AG04449 (cell line): ENCODE results near the gene MYCN.
"Not testable (repeated sequence)": the region's sequence is repeated elsewhere in the genome, so short reads cannot be mapped to it uniquely, and the experiment has no call there.

Experiments
- CTCF ChIA-PET: fragments of 350-600 bp; formaldehyde crosslinking; extraction: SDS; loops from one replicate; lab custom pipeline; 2021; ENCODE audit warnings: antibody characterized with exemption; lab: Yijun Ruan, JAX
- POLR2A ChIA-PET: fragments of 400-600, 350-600 bp; formaldehyde crosslinking; extraction: SDS; loops from one replicate; lab custom pipeline; 2020; ENCODE audit warnings: antibody characterized with exemption, inconsistent platforms; lab: Yijun Ruan, JAX
- DNase-seq: peaks from one replicate; pipeline ENCODE4 v3.0.0-alpha.2; 2010; ENCODE audit warnings: low read depth, low spot score
- H3K4me3 ChIP-seq: 2 replicates; pipeline ENCODE4 v1.5.1; 2011; ENCODE audit warnings: low read depth, mild to moderate bottlenecking, control low read depth, low read length
- TF ChIP-seq, protein P1 (sequence below): IDR thresholded peaks from one replicate; pipeline ENCODE4 v1.5.1; 2011; ENCODE audit warnings: mild to moderate bottlenecking, moderate library complexity, low read length, control low read depth, inconsistent platforms; ENCODE audit not compliant: insufficient read depth; ENCODE audit errors: missing control alignments

The MYCN gene

DNA sequence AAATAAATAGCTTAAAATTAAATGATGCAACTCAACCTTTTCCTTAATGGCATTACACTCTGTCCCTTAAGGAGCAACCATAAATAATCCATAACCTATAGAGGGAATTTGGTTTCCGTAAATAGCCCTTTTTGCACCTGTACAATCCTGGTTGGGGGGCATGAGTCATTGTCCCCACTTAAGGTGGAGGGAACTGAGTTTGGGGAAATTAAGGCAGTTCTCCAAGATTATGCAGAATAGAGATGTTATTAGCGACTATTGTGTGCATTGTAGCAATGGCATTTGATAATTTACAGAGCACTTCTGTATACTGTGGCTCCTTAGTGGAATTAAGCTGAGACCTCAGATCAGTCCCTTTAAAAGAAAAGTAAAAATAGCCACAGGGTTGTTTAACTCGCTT lies 6.6 kb downstream of the MYCN start:
- no peak overlapping the region for H3K4me3 ChIP-seq
- POLR2A ChIA-PET: no interaction called here
- TF ChIP-seq, protein P1, sequence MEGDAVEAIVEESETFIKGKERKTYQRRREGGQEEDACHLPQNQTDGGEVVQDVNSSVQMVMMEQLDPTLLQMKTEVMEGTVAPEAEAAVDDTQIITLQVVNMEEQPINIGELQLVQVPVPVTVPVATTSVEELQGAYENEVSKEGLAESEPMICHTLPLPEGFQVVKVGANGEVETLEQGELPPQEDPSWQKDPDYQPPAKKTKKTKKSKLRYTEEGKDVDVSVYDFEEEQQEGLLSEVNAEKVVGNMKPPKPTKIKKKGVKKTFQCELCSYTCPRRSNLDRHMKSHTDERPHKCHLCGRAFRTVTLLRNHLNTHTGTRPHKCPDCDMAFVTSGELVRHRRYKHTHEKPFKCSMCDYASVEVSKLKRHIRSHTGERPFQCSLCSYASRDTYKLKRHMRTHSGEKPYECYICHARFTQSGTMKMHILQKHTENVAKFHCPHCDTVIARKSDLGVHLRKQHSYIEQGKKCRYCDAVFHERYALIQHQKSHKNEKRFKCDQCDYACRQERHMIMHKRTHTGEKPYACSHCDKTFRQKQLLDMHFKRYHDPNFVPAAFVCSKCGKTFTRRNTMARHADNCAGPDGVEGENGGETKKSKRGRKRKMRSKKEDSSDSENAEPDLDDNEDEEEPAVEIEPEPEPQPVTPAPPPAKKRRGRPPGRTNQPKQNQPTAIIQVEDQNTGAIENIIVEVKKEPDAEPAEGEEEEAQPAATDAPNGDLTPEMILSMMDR: no peak
- DNase-seq: no peak
- CTCF ChIA-PET: no interaction called here

DNA sequence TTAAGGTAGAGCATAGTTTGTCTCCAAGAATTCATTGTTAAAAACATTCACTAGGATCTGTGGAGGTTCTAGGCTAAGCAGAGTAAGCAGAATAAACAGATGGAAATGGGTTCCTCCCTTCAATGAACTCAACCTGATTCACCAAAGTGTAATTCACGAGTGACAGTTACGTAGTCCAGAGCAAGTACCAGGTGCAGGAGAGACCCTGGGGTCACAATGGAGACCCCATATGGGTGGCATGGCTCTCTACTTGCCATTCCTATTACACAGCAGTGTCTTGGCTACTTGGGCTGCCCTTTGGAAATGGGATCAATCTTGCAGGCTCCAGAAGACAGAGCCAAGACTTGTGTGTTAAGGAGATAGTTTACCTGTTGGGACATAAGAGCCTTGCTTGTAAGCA lies 7.1 kb downstream of the MYCN start:
- TF ChIP-seq, protein P1: no peak
- DNase-seq: no peak
- POLR2A ChIA-PET: no interaction called here
- H3K4me3 ChIP-seq: no peak overlapping the region
- CTCF ChIA-PET: no interaction called here

DNA sequence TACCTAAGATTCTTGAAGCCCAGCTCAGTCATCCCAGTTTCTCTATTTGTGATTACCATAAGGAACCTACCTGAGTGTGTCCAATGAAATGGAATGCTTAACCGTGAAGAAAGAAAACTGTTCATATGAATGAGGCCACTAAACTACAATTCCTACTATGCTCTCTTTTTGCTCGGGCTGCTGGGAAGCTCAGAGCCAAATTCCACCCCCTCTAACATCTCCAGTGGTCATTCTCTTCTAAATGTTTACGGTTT lies 8.3 kb downstream of the MYCN start:
- CTCF ChIA-PET: no interaction called here
- TF ChIP-seq, protein P1: no peak
- DNase-seq: no peak
- POLR2A ChIA-PET: no interaction called here
- no peak overlapping the region for H3K4me3 ChIP-seq

DNA sequence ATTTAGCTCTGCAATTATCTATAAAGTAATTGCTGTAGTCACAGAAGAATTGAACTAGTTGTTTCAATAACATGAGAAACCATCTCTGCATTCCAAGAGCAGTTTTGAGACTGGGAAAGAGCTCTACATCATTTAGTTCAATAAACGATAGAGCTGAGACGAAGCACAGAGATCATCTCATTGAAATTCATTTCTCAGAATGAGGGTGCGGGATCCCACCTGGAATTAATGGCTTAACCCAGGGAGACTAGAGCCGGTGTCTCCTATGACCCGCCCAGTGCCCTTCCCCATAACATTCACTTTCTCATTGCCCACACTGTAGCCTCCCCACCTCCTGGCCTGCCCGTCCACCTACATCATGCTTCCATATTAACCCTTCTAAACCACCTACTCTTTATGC lies 8.8 kb downstream of the MYCN start:
- TF ChIP-seq, protein P1: no peak
- ChIA-PET POLR2A (no interaction called here), CTCF (no interaction called here)
- DNase-seq: no peak
- no peak overlapping the region for H3K4me3 ChIP-seq

DNA sequence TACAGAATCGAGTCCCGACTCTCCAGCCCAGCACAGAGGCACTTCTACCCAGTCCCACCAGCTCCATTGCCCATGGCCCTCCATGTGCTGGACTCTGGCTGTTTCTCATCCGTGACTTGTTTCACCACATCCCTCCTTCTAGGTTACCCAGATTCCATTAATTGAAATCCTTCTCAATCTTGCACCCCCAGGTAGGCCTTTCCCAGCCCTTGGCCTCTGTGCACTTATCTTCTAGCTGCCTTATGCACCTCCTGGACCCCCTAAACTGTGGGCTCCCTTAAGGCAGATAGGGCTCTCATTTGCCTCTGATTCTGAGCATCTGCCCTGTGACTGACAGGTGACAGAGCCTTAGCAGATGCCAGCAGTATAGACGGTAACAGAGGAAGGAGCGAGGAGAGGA lies 9.2 kb downstream of the MYCN start:
- CTCF ChIA-PET: no interaction called here
- DNase-seq: no peak
- TF ChIP-seq, protein P1: no peak
- no peak overlapping the region for H3K4me3 ChIP-seq
- POLR2A ChIA-PET: no interaction called here

DNA sequence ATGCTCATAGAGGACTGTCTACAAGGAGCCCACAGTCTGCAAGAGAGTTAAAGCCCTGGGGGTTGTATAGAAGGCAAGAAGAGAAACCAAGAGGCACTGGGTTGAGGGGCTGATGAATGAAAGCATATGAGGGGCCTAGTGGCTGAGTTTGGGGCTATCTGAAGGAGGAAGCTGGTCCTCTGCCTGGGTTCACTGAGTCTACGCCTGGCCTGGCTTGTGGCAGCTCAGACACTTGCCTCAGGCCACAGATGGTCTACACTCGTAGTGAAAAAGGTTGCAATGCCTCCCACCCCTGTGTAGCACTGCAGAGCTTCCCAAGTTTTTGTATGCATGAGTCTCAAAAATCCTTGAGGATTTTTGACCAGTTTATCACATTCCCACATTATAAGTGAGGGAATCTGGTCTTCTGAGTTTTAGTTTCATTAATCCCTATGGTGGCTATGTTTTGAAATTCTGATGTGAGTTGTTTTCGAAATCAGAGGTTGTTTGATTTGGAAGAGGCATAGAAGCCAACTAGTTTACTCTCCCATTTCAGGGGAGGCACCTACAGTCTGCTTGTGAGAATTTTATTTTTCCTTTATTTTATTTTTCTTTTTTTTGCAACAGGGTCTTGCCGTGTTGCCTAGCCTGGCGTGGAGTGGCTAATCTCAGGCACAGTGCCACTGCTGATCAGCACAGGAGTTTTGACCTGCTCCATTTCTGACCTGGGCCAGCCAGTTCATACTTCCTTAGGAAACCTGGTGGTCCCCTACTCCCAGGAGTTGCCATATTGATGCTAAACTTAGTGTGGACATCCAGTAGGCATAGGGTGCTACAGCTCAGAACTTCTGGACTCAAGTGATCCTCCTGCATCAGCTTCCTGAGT lies 10.0 kb downstream of the MYCN start:
- TF ChIP-seq, protein P1: no peak
- ChIA-PET POLR2A (no interaction called here), CTCF (no interaction called here)
- no peak overlapping the region for H3K4me3 ChIP-seq
- no peak for DNase-seq

DNA sequence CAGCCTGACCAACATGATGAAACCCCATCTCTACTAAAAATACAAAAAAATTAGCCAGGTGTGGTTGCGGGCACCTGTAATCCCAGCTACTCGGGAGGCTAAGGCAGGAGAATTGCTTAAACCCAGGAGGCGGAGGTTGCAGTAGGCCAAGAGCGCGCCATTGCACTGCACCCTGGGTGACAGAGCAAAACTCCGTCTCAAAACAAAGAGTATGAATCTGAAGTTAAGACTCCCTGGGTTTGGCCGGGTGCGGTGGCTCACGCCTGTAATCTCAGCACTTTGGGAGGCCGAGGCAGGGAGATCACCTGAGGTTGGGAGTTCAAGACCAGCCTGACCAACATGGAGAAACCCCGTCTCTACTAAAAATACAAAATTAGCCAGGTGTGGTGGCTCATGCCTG lies 11.6 kb downstream of the MYCN start:
- CTCF ChIA-PET, H3K4me3 ChIP-seq, DNase-seq, POLR2A ChIA-PET: not testable (repeated sequence)
